Activated CD4-positive, alpha-beta T cell treated with anti-CD3 and anti-CD28 coated beads, Interleukin-2, amount 10 ng/mL, durations not matched to agents 24 days and 14 days (primary cell): ENCODE data around the gene PAFAH1B1. TPM values are rescaled to one million over a fixed set of nuclear protein-coding genes. Genes with fewer than 3 reads are reported as not detected.

Experiments
- DNase-seq: peaks from one replicate; pipeline ENCODE4 v3.0.0; 2022
- H3K27ac Mint-ChIP-seq: one replicate; pipeline ENCODE4 v1.8.0; 2022; ENCODE audit warnings: mild to moderate bottlenecking, mixed read lengths
- H3K27me3 Mint-ChIP-seq: one replicate; pipeline ENCODE4 v1.8.0; 2022; ENCODE audit warnings: mixed read lengths
- H3K36me3 Mint-ChIP-seq: one replicate; pipeline ENCODE4 v1.8.0; 2022; ENCODE audit warnings: low read depth, mild to moderate bottlenecking, mixed read lengths
- H3K4me1 Mint-ChIP-seq: one replicate; pipeline ENCODE4 v1.8.0; 2021; ENCODE audit warnings: mixed read lengths
- H3K4me3 Mint-ChIP-seq: one replicate; pipeline ENCODE4 v1.8.0; 2022; ENCODE audit warnings: mild to moderate bottlenecking, moderate library complexity, mixed read lengths
- H3K9me3 Mint-ChIP-seq: one replicate; pipeline ENCODE4 v1.8.0; 2021; ENCODE audit warnings: mixed read lengths
- intact Hi-C: fragments of 100-400 bp; cut with micrococcal nuclease; formaldehyde crosslinking; loops from one replicate; pipeline ENCODE4 v1.15.1; 2023
- total RNA-seq: library from RNA; stranded (reverse); gene quantifications from 2 replicates; pipeline ENCODE4 v1.2.3, GENCODE V29; 2022

The PAFAH1B1 gene
- total RNA-seq, 1 donor from 2014 or later: 166 TPM

- Mint-ChIP-seq H3K4me3 (peak within 1 kb of the TSS; percentile 94), H3K4me1 (peaks cover 35% of the 10 kb centered on the region), H3K27ac (peak within 1 kb of the TSS; percentile 92), H3K36me3 (peaks cover 11% of the 10 kb centered on the region), H3K9me3 (no peaks in the 10 kb centered on the region), H3K27me3 (no peaks in the 10 kb centered on the region)
- peak; percentile 99 for DNase-seq
- intact Hi-C loops: loop anchor here (1.0 to 2.0 kb wide), 2 partner anchors 117 to 310 kb away; partner anchors contain the start of gene MNT
Observed at GRCh38 chr17:2711608-2712299, 118.3 kb downstream of the PAFAH1B1 start, which contains the start of gene CLUH. Gene CLUH, minus strand, starts transcription at chr17:2711764. Its CDS starts 103 bp downstream, at chr17:2711661.

GRCh38 chr17:2712300-2713043 is 119.0 kb downstream of the PAFAH1B1 start:
- intact Hi-C loops: no loop called here

GRCh38 chr17:2713881-2714280 is 120.4 kb downstream of the PAFAH1B1 start:
- Mint-ChIP-seq H3K27me3 (no peaks in the 10 kb centered on the region), H3K4me1 (peaks cover 34% of the 10 kb centered on the region), H3K9me3 (no peaks in the 10 kb centered on the region), H3K27ac (no peak overlapping the region), H3K4me3 (no peak overlapping the region), H3K36me3 (peaks cover 11% of the 10 kb centered on the region)
- DNase-seq: no peak
- intact Hi-C loops: no loop called here

More at GRCh38 chr17:2712300-2713043, 119.0 kb downstream of the PAFAH1B1 start:
- Mint-ChIP-seq H3K4me1 (peaks cover 35% of the 10 kb centered on the region), H3K4me3 (peak overlapping the region; percentile 90), H3K27ac (peak overlapping the region; percentile 92), H3K36me3 (peaks cover 11% of the 10 kb centered on the region), H3K9me3 (no peaks in the 10 kb centered on the region), H3K27me3 (no peaks in the 10 kb centered on the region)
- DNase-seq: no peak

- intact Hi-C loops: no loop called here
Observed at GRCh38 chr17:2716649-2717048, 123.2 kb downstream of the PAFAH1B1 start.

GRCh38 chr17:2718150-2718938 is 124.9 kb downstream of the PAFAH1B1 start:
- Mint-ChIP-seq H3K4me3 (no peak overlapping the region), H3K4me1 (peaks cover 15% of the 10 kb centered on the region), H3K9me3 (no peaks in the 10 kb centered on the region), H3K27ac (no peak overlapping the region), H3K27me3 (peaks cover 4% of the 10 kb centered on the region), H3K36me3 (no peaks in the 10 kb centered on the region)
- intact Hi-C loops: no loop called here
- no peak for DNase-seq

More at GRCh38 chr17:2716649-2717048, 123.2 kb downstream of the PAFAH1B1 start:
- no peaks in the 10 kb centered on the region for H3K9me3 Mint-ChIP-seq
- H3K27ac Mint-ChIP-seq: no peak overlapping the region
- H3K27me3 Mint-ChIP-seq: no peaks in the 10 kb centered on the region
- H3K4me1 Mint-ChIP-seq: peaks cover 19% of the 10 kb centered on the region
- DNase-seq: no peak
- H3K36me3 Mint-ChIP-seq: no peaks in the 10 kb centered on the region
- H3K4me3 Mint-ChIP-seq: no peak overlapping the region

- Mint-ChIP-seq H3K27ac (no peak overlapping the region), H3K27me3 (peaks cover 8% of the 10 kb centered on the region), H3K4me1 (peaks cover 12% of the 10 kb centered on the region), H3K9me3 (no peaks in the 10 kb centered on the region), H3K4me3 (no peak overlapping the region), H3K36me3 (no peaks in the 10 kb centered on the region)
- DNase-seq: no peak
- intact Hi-C loops: no loop called here
Observed at GRCh38 chr17:2719861-2720260, 126.4 kb downstream of the PAFAH1B1 start.

- intact Hi-C loops: no loop called here
- no peak overlapping the region for H3K4me3 Mint-ChIP-seq
- H3K27ac Mint-ChIP-seq: no peak overlapping the region
- H3K36me3 Mint-ChIP-seq: no peaks in the 10 kb centered on the region
- no peaks in the 10 kb centered on the region for H3K9me3 Mint-ChIP-seq
- DNase-seq: peak; percentile 67
- H3K4me1 Mint-ChIP-seq: peaks cover 13% of the 10 kb centered on the region
- peaks cover 14% of the 10 kb centered on the region for H3K27me3 Mint-ChIP-seq
Observed at GRCh38 chr17:2721603-2722002, 128.1 kb downstream of the PAFAH1B1 start.

GRCh38 chr17:2722611-2723010 is 129.2 kb downstream of the PAFAH1B1 start:
- H3K4me3 Mint-ChIP-seq: no peak overlapping the region
- no peak for DNase-seq
- no peaks in the 10 kb centered on the region for H3K9me3 Mint-ChIP-seq
- peaks cover 13% of the 10 kb centered on the region for H3K4me1 Mint-ChIP-seq
- no peak overlapping the region for H3K27ac Mint-ChIP-seq
- no peaks in the 10 kb centered on the region for H3K36me3 Mint-ChIP-seq
- intact Hi-C loops: no loop called here
- peaks cover 17% of the 10 kb centered on the region for H3K27me3 Mint-ChIP-seq

- Mint-ChIP-seq H3K27ac (no peak overlapping the region), H3K4me3 (peak overlapping the region; percentile 28), H3K36me3 (no peaks in the 10 kb centered on the region), H3K27me3 (peaks cover 17% of the 10 kb centered on the region), H3K4me1 (peaks cover 13% of the 10 kb centered on the region), H3K9me3 (no peaks in the 10 kb centered on the region)
- intact Hi-C loops: no loop called here
- DNase-seq: no peak
Observed at GRCh38 chr17:2723505-2723996, 130.1 kb downstream of the PAFAH1B1 start.

- Mint-ChIP-seq H3K9me3 (no peaks in the 10 kb centered on the region), H3K4me3 (peak overlapping the region; percentile 62), H3K27ac (no peak overlapping the region), H3K27me3 (peaks cover 17% of the 10 kb centered on the region), H3K36me3 (no peaks in the 10 kb centered on the region), H3K4me1 (peaks cover 11% of the 10 kb centered on the region)
- intact Hi-C loops: no loop called here
- no peak for DNase-seq
Observed at GRCh38 chr17:2723997-2724783, 130.7 kb downstream of the PAFAH1B1 start.

GRCh38 chr17:2724784-2725164 is 131.3 kb downstream of the PAFAH1B1 start:
- Mint-ChIP-seq H3K9me3 (no peaks in the 10 kb centered on the region), H3K4me3 (peak overlapping the region; percentile 41), H3K4me1 (peaks cover 9% of the 10 kb centered on the region), H3K27ac (no peak overlapping the region), H3K27me3 (peaks cover 19% of the 10 kb centered on the region), H3K36me3 (no peaks in the 10 kb centered on the region)
- intact Hi-C loops: no loop called here
- DNase-seq: peak; percentile 81

GRCh38 chr17:2730764-2731353 is 137.4 kb downstream of the PAFAH1B1 start:
- Mint-ChIP-seq H3K36me3 (no peaks in the 10 kb centered on the region), H3K4me1 (no peaks in the 10 kb centered on the region), H3K27ac (no peak overlapping the region), H3K27me3 (peaks cover 10% of the 10 kb centered on the region), H3K4me3 (no peak overlapping the region), H3K9me3 (no peaks in the 10 kb centered on the region)
- no peak for DNase-seq
- intact Hi-C loops: no loop called here

GRCh38 chr17:2731807-2732206 is 138.4 kb downstream of the PAFAH1B1 start:
- no peaks in the 10 kb centered on the region for H3K4me1 Mint-ChIP-seq
- intact Hi-C loops: no loop called here
- H3K9me3 Mint-ChIP-seq: no peaks in the 10 kb centered on the region
- no peak for DNase-seq
- no peak overlapping the region for H3K4me3 Mint-ChIP-seq
- H3K27ac Mint-ChIP-seq: no peak overlapping the region
- peaks cover 10% of the 10 kb centered on the region for H3K27me3 Mint-ChIP-seq
- H3K36me3 Mint-ChIP-seq: no peaks in the 10 kb centered on the region
